IPS DF 6.9 (cell line): ENCODE results near the gene SMIM1.

ENCODE experiments used
- DNase-seq: peaks from one replicate; pipeline ENCODE4 v3.0.0-alpha.2; 2013; ENCODE audit warnings: low read depth, low spot score
- H3K27ac ChIP-seq: one replicate; pipeline ENCODE4 v1.5.1; 2013; ENCODE audit warnings: low read length, control low read depth
- H3K27me3 ChIP-seq: 2 replicates; pipeline ENCODE4 v1.6.1; 2013; ENCODE audit warnings: mild to moderate bottlenecking, low read length; ENCODE audit not compliant: control insufficient read depth, insufficient read depth
- H3K36me3 ChIP-seq: 2 replicates; pipeline ENCODE4 v1.6.1; 2013; ENCODE audit warnings: low read length; ENCODE audit not compliant: control insufficient read depth, insufficient read depth
- H3K4me1 ChIP-seq: 2 replicates; pipeline ENCODE4 v1.6.1; 2013; ENCODE audit warnings: low read length; ENCODE audit not compliant: control insufficient read depth, insufficient read depth
- H3K4me3 ChIP-seq: 2 replicates; pipeline ENCODE4 v1.5.1; 2013; ENCODE audit warnings: mild to moderate bottlenecking, low read length
- H3K9me3 ChIP-seq: 2 replicates; pipeline ENCODE4 v1.6.1; 2013; ENCODE audit warnings: low read length, inconsistent platforms; ENCODE audit not compliant: control insufficient read depth, insufficient read depth
- WGBS: extraction: QIAGEN DNeasy Blood & Tissue Kit; methylation state at CpG from one replicate; pipeline ENCODE4 v1.1.7; 2013; ENCODE audit warnings: mixed read lengths, missing lambda C conversion rate; ENCODE audit not compliant: insufficient read length, insufficient coverage; 5-methylcytosine and 5-hydroxymethylcytosine counted together

The SMIM1 gene

DNA sequence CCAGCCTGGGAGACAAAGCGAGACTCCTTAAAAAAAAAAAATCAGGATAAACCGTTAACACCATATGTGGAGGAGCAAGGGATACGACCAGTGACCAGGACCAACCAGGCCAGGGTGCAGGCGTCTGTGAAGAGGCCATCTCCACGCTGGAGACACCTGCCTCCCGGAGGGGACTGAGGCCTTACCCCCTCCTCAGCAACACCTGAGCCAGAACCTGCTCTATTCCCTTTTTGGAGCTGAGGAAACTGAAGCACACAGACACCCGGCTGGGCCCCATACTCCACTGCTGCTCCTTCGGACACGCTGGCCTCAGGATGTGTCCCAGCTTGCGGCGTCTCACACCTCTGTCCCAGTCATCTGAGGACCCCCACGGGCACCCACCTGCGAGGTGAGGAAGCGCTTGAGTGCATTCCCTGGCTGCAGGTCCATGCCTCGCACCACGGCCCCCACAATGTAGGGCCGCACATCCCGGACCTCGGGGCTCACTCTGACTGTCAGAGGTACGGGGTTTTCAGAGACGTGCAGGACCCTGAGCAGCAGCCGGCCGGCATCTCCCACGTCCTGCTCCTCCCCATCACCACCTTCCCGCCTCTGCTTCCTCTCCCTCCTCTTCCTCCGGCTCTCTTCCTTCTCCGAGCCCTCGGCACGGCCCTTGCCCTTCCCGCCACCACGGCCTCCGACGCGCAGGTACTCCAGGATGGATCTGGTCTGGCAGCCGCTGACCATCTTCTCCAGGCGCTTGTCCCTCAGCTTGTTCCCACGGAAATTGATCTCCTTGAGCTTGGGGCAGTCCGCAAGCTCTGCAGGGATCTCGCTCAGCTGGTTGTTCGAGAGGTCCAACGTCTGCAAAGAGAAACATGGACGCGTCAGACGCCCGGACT is 14.2 kb downstream of the SMIM1 start:
- H3K4me3 ChIP-seq: no peak overlapping the region
- H3K9me3 ChIP-seq: no peaks in the 10 kb centered on the region
- peaks cover 3% of the 10 kb centered on the region; the same call in 1 of the 2 replicates for H3K4me1 ChIP-seq
- no peak overlapping the region for H3K27ac ChIP-seq
- peaks cover 29% of the 10 kb centered on the region for H3K36me3 ChIP-seq
- no peak for DNase-seq
- WGBS: no CpG with 5 or more reads among the region's 45 CpGs
- H3K27me3 ChIP-seq: no peaks in the 10 kb centered on the region

- Histone ChIP-seq H3K9me3 (no peaks in the 10 kb centered on the region), H3K4me3 (no peak overlapping the region), H3K27ac (no peak overlapping the region), H3K36me3 (peaks cover 26% of the 10 kb centered on the region), H3K4me1 (peaks cover 3% of the 10 kb centered on the region; the same call in 1 of the 2 replicates), H3K27me3 (no peaks in the 10 kb centered on the region)
- no peak for DNase-seq
- WGBS: no CpG with 5 or more reads among the region's 10 CpGs
Measured at GRCh38 chr1:3787349-3787715, 14.8 kb downstream of the SMIM1 start.

GRCh38 chr1:3787745-3788605 is 15.4 kb downstream of the SMIM1 start:
- Histone ChIP-seq H3K36me3 (peaks cover 20% of the 10 kb centered on the region), H3K9me3 (no peaks in the 10 kb centered on the region), H3K27ac (no peak overlapping the region), H3K4me1 (peaks cover 6% of the 10 kb centered on the region), H3K27me3 (no peaks in the 10 kb centered on the region), H3K4me3 (no peak overlapping the region)
- no CpG with 5 or more reads among the region's 26 CpGs for WGBS
- DNase-seq: no peak

GRCh38 chr1:3788756-3789420 is 16.3 kb downstream of the SMIM1 start:
- DNase-seq: no peak
- H3K4me1 ChIP-seq: peaks cover 6% of the 10 kb centered on the region
- H3K27me3 ChIP-seq: no peaks in the 10 kb centered on the region
- no peaks in the 10 kb centered on the region for H3K9me3 ChIP-seq
- H3K27ac ChIP-seq: no peak overlapping the region
- no CpG with 5 or more reads among the region's 16 CpGs for WGBS
- H3K4me3 ChIP-seq: no peak overlapping the region
- H3K36me3 ChIP-seq: peaks cover 18% of the 10 kb centered on the region

DNA sequence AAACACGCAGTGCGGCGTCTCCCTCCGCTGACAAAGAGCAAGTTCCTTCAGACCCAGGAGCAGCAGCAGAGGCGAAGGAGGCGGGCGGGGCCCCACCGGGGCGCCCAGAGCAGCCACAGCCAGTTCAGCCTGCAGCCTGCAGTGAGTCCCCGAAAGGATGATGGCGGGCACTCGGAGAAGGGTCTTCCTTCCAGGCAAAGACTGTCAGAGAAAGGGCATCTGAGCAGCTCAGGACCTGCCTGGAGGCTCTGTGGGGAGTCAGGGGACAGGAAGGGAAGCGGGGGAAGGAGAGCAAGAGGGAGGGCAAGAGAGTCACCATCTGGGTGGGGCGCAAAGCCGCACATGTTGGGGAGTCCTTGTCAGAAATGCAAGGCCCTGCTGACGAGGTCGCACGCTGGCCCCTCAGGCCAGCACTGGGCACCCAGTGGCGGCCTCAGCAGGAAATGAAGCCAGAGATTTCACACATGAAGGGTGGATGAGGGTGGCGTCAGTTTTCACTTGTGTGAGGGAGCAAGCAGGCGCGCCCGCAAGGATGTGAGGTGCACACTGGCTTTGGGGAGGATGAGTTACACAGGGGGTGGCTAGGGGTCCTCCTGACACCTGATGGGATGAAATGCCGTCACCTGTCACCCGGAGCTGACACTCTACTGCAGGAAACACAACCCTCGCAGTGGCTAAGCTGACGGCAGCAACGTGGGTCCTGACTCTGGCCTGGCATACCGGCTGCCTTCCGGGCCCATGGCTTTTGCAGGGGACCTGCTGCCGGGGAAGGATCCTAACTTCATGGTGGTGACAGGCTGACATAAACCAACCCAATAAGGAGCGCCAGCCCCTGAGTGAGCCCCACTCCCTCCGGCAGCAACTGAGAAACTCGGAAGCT is 17.1 kb downstream of the SMIM1 start:
- Histone ChIP-seq H3K36me3 (peaks cover 12% of the 10 kb centered on the region), H3K4me1 (peaks cover 6% of the 10 kb centered on the region), H3K4me3 (no peak overlapping the region), H3K9me3 (no peaks in the 10 kb centered on the region), H3K27ac (no peak overlapping the region), H3K27me3 (no peaks in the 10 kb centered on the region)
- no peak for DNase-seq
- no CpG with 5 or more reads among the region's 34 CpGs for WGBS

GRCh38 chr1:3790500-3790923 is 18.0 kb downstream of the SMIM1 start:
- DNase-seq: no peak
- H3K27ac ChIP-seq: no peak overlapping the region
- WGBS: no CpG with 5 or more reads among the region's 12 CpGs

GRCh38 chr1:3790952-3791351 is 18.4 kb downstream of the SMIM1 start:
- Histone ChIP-seq H3K27ac (no peak overlapping the region), H3K27me3 (no peaks in the 10 kb centered on the region), H3K4me1 (peaks cover 6% of the 10 kb centered on the region), H3K4me3 (no peak overlapping the region), H3K36me3 (peaks cover 8% of the 10 kb centered on the region), H3K9me3 (no peaks in the 10 kb centered on the region)
- WGBS: no CpG with 5 or more reads among the region's 18 CpGs
- DNase-seq: no peak

More at GRCh38 chr1:3790500-3790923, 18.0 kb downstream of the SMIM1 start:
- Histone ChIP-seq H3K4me3 (no peak overlapping the region), H3K27me3 (no peaks in the 10 kb centered on the region), H3K4me1 (peaks cover 6% of the 10 kb centered on the region), H3K36me3 (peaks cover 8% of the 10 kb centered on the region), H3K9me3 (no peaks in the 10 kb centered on the region)

- peak overlapping the region; percentile 95 for H3K4me3 ChIP-seq
- no peaks in the 10 kb centered on the region for H3K9me3 ChIP-seq
- no peaks in the 10 kb centered on the region; the same call in 1 of the 2 replicates for H3K36me3 ChIP-seq
- no peaks in the 10 kb centered on the region for H3K27me3 ChIP-seq
- DNase-seq: no peak
- peaks cover 3% of the 10 kb centered on the region; the same call in 1 of the 2 replicates for H3K4me1 ChIP-seq
- WGBS: no CpG with 5 or more reads among the region's 53 CpGs
- H3K27ac ChIP-seq: no peak overlapping the region
Measured at GRCh38 chr1:3795453-3796214, 23.1 kb downstream of the SMIM1 start.
